NCI-H2196 (cell line): ENCODE data around the gene SIK1.
A peak's percentile ranks its signal among the peaks of the same experiment; 100 is the strongest.

Experiments used
- DNase-seq: peaks from one replicate; lab custom pipeline; 2025; ENCODE audit not compliant: unreplicated experiment; lab: John Stamatoyannopoulos, UW

Gene SIK1

GRCh38 chr21:43369124-43369523, 57.8 kb downstream of the SIK1 start:
- DNase-seq = no peak

- DNase-seq = no peak
Observed at GRCh38 chr21:43368685-43369084, 58.2 kb downstream of the SIK1 start.

DNA sequence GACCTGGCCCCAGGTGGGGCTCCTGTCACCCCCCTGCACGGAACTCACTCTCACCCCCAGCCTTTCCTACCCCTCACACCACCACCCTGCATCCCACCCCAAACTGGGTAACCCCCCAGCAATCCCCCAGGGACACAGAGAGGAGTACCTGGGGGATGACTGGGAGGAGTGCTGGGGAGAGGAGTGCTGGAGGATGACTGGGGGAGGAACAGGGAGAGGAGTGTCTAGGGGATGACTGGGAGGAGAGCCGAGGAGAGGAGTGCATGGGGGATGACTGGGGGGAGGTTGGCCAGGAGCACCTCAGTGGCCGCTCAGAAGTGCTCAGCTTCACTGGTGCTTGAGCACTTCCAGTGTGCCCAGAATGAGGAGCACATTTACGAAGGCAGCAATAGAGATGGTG, 59.1 kb downstream of the SIK1 start:
- no peak for DNase-seq

GRCh38 chr21:43367296-43367695, 59.6 kb downstream of the SIK1 start:
- no peak for DNase-seq

- no peak for DNase-seq
Observed at GRCh38 chr21:43366656-43367055, 60.3 kb downstream of the SIK1 start.

GRCh38 chr21:43365611-43366426, 61.1 kb downstream of the SIK1 start:
- DNase-seq = no peak

GRCh38 chr21:43364851-43365424, 62.0 kb downstream of the SIK1 start:
- peak; percentile 50 for DNase-seq
